Activated CD8-positive, alpha-beta T cell treated with anti-CD3 and anti-CD28 coated beads for 36 hours (primary cell): ENCODE data around the gene CCDC172. TPM values are rescaled to one million over a fixed set of nuclear protein-coding genes. Genes with fewer than 3 reads are reported as not detected.

Source experiments
- ATAC-seq: fragments of 200-7000 bp; cut with Tn5 transposase; one replicate; pipeline ENCODE4 v1.10.0; 2021; ENCODE audit warnings: mild to moderate bottlenecking, moderate library complexity
- CTCF ChIA-PET: fragments of 350-600 bp; sonication (Branson Sonifier 250); formaldehyde crosslinking; loops from one replicate; lab custom pipeline; 2021; ENCODE audit warnings: antibody characterized with exemption; lab: Charles Lee
- POLR2A ChIA-PET: fragments of 350-600 bp; sonication (Branson Sonifier 250); formaldehyde crosslinking; loops from one replicate; lab custom pipeline; 2021; ENCODE audit warnings: antibody characterized with exemption; lab: Charles Lee
- DNase-seq: peaks from one replicate; pipeline ENCODE4 v3.0.0-alpha.2; 2020
- H3K27ac Mint-ChIP-seq: one replicate; pipeline ENCODE4 v1.8.0; 2021; ENCODE audit warnings: mild to moderate bottlenecking, mixed read lengths
- H3K27me3 Mint-ChIP-seq: one replicate; pipeline ENCODE4 v1.8.0; 2021; ENCODE audit warnings: mixed read lengths
- H3K36me3 Mint-ChIP-seq: one replicate; pipeline ENCODE4 v1.8.0; 2021; ENCODE audit warnings: low read depth, mixed read lengths
- H3K4me1 Mint-ChIP-seq: one replicate; pipeline ENCODE4 v1.8.0; 2021; ENCODE audit warnings: low read depth, mixed read lengths
- H3K4me3 Mint-ChIP-seq: one replicate; pipeline ENCODE4 v1.8.0; 2021; ENCODE audit warnings: mild to moderate bottlenecking, moderate library complexity, mixed read lengths
- H3K9me3 Mint-ChIP-seq: one replicate; pipeline ENCODE4 v1.8.0; 2021; ENCODE audit warnings: mixed read lengths
- intact Hi-C: fragments of 100-400 bp; cut with micrococcal nuclease; formaldehyde crosslinking; loops from one replicate; pipeline ENCODE4 v1.10.0; 2022
- total RNA-seq, 2 experiments: library from RNA; stranded (reverse); gene quantifications; one replicate each; pipeline ENCODE4 v1.2.3, GENCODE V29; 2021
- TF ChIP-seq, protein P1 (sequence below): fragments of 200-600 bp; IDR thresholded peaks from one replicate; pipeline ENCODE4 v1.8.0; 2022; ENCODE audit warnings: antibody characterized with exemption, mild to moderate bottlenecking

The CCDC172 gene
- total RNA-seq, 2 experiments from 2014 or later, result not detected

DNA sequence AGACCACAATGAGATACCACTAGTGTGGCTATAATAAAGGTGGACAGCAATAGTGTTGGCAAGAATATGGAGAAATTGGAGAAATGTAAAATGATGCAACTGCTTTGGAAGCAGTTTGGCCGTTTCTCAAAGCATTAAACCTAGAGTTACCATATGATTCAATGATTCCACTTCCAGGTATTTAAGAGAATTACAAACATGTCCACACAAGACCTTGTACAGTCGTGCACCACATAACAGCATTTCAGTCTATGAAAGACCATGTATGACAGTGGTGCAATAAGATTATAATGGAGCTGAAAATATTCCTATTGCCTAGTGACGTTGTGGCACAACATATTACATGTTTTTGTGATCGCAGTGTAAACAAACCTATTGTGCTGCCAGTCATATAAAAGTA, 29.6 kb downstream of the CCDC172 start:
- ChIA-PET POLR2A (no interaction called here), CTCF (no interaction called here)
- Mint-ChIP-seq H3K36me3 (no peaks in the 10 kb centered on the region), H3K27me3 (no peaks in the 10 kb centered on the region), H3K27ac (no peak overlapping the region), H3K4me3 (no peak overlapping the region), H3K4me1 (no peaks in the 10 kb centered on the region), H3K9me3 (peaks cover 3% of the 10 kb centered on the region)
- TF ChIP-seq, protein P1, sequence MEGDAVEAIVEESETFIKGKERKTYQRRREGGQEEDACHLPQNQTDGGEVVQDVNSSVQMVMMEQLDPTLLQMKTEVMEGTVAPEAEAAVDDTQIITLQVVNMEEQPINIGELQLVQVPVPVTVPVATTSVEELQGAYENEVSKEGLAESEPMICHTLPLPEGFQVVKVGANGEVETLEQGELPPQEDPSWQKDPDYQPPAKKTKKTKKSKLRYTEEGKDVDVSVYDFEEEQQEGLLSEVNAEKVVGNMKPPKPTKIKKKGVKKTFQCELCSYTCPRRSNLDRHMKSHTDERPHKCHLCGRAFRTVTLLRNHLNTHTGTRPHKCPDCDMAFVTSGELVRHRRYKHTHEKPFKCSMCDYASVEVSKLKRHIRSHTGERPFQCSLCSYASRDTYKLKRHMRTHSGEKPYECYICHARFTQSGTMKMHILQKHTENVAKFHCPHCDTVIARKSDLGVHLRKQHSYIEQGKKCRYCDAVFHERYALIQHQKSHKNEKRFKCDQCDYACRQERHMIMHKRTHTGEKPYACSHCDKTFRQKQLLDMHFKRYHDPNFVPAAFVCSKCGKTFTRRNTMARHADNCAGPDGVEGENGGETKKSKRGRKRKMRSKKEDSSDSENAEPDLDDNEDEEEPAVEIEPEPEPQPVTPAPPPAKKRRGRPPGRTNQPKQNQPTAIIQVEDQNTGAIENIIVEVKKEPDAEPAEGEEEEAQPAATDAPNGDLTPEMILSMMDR, result no peak
- intact Hi-C loops, result no loop called here
- ATAC-seq (no peak), DNase-seq (no peak)

DNA sequence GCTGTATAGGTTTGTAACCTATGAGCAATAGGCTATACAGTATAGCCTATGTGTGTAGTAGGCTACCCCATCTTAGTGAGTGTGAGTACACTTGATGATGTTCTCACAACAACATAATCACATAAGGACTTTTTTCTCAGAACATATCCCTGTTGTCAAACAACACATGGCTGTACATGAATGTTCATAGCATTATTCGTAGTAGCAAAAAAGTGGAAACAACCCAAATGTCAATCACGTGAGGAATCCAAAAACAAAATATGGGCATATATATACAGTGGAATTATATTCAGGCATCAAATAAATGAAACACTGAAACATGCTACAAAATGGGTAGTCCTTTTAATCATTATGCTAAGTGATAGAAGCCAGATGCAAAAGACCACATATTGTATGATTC, 31.1 kb downstream of the CCDC172 start:
- DNase-seq, result no peak
- POLR2A ChIA-PET, result no interaction called here
- ATAC-seq, result no peak
- Mint-ChIP-seq H3K27ac (no peak overlapping the region), H3K4me3 (no peak overlapping the region), H3K27me3 (no peaks in the 10 kb centered on the region), H3K4me1 (no peaks in the 10 kb centered on the region), H3K9me3 (peaks cover 3% of the 10 kb centered on the region), H3K36me3 (no peaks in the 10 kb centered on the region)
- intact Hi-C loops, result no loop called here
- CTCF ChIA-PET, result no interaction called here
- TF ChIP-seq, protein P1, result no peak

DNA sequence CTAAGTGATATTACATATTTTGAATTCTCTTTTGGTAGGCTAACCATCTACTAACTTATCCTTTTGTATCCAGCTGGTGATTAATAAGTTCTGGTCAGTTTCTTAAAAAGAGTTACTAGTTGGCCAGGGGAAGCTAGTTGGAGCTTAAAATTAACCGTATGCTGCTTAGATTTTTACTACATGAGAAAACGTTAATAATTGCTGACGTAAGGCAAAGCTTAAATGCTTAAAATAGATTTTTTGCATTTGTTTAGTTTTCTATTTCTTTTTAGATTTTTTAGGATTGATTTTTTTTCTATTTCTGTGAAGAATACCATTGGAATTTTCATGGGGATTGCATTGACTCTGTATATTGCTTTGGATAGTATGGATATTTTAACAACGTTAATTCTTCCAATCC, 32.6 kb downstream of the CCDC172 start:
- ATAC-seq, result no peak
- TF ChIP-seq, protein P1, result no peak

DNA sequence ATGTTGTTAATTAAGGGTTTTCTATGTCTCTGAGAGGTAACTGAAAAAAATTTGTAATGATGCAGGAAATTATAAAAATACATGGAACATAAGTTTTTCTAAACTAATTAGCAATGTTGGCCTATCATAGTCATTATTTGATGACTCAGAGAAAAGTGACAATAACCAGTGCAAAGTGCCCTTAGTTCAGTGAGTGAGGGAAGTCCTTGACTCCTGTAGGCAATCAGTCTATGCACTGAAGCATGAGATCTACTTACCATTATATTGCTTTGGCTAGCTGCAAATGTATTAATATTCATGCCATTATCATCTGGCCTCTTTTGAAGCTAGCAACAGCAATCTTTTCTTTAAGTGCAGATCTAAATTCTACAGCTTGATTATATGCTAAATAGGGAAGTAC, 40.6 kb downstream of the CCDC172 start:
- ATAC-seq, result no peak
- no peaks in the 10 kb centered on the region for H3K27me3 Mint-ChIP-seq
- TF ChIP-seq, protein P1, result no peak
- H3K4me3 Mint-ChIP-seq, result no peak overlapping the region
- no peaks in the 10 kb centered on the region for H3K36me3 Mint-ChIP-seq
- no peak overlapping the region for H3K27ac Mint-ChIP-seq
- ChIA-PET CTCF (interaction anchor here (0.6 kb wide), 1 partner anchor 21 kb away, joined by 3 read pairs; no protein-coding TSS in a partner anchor), POLR2A (no interaction called here)
- no peak for DNase-seq
- intact Hi-C loops, result no loop called here
- H3K4me1 Mint-ChIP-seq, result no peaks in the 10 kb centered on the region
- no peaks in the 10 kb centered on the region for H3K9me3 Mint-ChIP-seq

More for the DNA sequence above, 32.6 kb downstream of the CCDC172 start:
- ChIA-PET POLR2A (no interaction called here), CTCF (no interaction called here)
- Mint-ChIP-seq H3K4me1 (no peaks in the 10 kb centered on the region), H3K27me3 (no peaks in the 10 kb centered on the region), H3K27ac (no peak overlapping the region), H3K4me3 (no peak overlapping the region), H3K9me3 (peaks cover under 1% of the 10 kb centered on the region), H3K36me3 (no peaks in the 10 kb centered on the region)
- intact Hi-C loops, result no loop called here
- DNase-seq, result no peak

DNA sequence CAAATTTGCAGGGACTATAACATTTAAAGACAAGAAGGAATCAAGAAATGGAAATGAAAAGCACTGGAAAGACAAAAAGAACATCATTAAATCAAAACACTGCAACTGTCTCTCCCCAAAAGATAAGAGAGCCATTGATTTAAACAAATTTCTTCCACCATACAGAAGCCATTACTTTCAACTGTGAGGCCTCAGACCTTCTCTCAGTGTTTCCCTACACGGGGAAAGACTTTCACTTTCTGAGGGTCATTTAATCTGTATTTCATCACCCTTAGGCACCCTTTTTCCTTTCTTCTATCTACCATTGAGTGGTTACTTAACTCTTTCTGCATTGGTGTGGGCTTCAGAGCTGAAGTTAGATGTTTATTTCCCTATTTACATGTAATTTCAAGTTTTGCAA, 47.5 kb downstream of the CCDC172 start:
- ChIA-PET CTCF (no interaction called here), POLR2A (no interaction called here)
- intact Hi-C loops, result no loop called here
- no peak for ATAC-seq
- Mint-ChIP-seq H3K27me3 (peaks cover 7% of the 10 kb centered on the region), H3K4me3 (no peak overlapping the region), H3K36me3 (no peaks in the 10 kb centered on the region), H3K4me1 (no peaks in the 10 kb centered on the region), H3K9me3 (no peaks in the 10 kb centered on the region), H3K27ac (no peak overlapping the region)
- no peak for DNase-seq
- TF ChIP-seq, protein P1, result no peak
